Measurements from ENCODE around the gene COL26A1. TPM values are rescaled to one million over a fixed set of nuclear protein-coding genes. Genes with fewer than 3 reads are reported as not detected.
"Not testable (repeated sequence)": the region's sequence is repeated elsewhere in the genome, so short reads cannot be mapped to it uniquely, and the experiment has no call there.

COL26A1 gene
- total RNA-seq, 1 donor from 2014 or later = not detected

GRCh38 chr7:101590663-101591435, 228.2 kb downstream of the COL26A1 start:
- intact Hi-C loops (cut with micrococcal nuclease) = no loop called here

GRCh38 chr7:101591504-101591903, 228.8 kb downstream of the COL26A1 start:
- intact Hi-C loops (cut with micrococcal nuclease) = no loop called here

- intact Hi-C loops (cut with micrococcal nuclease) = no loop called here
These were observed 230.9 kb downstream of the COL26A1 start for GRCh38 chr7:101593556-101593955.

GRCh38 chr7:101594790-101595189, 232.1 kb downstream of the COL26A1 start:
- intact Hi-C loops (cut with micrococcal nuclease) = no loop called here

- intact Hi-C loops (cut with micrococcal nuclease) = no loop called here
These were observed 232.6 kb downstream of the COL26A1 start for GRCh38 chr7:101595246-101595645.

GRCh38 chr7:101595766-101596537, 233.3 kb downstream of the COL26A1 start:
- intact Hi-C loops (cut with micrococcal nuclease) = no loop called here

GRCh38 chr7:101596898-101597297, 234.2 kb downstream of the COL26A1 start:
- intact Hi-C loops (cut with micrococcal nuclease) = no loop called here

GRCh38 chr7:101597941-101598340, 235.3 kb downstream of the COL26A1 start:
- intact Hi-C loops (cut with micrococcal nuclease) = no loop called here

- intact Hi-C loops (cut with micrococcal nuclease) = no loop called here
These were observed 235.8 kb downstream of the COL26A1 start for GRCh38 chr7:101598422-101598985.

GRCh38 chr7:101598986-101599771, 236.5 kb downstream of the COL26A1 start:
- intact Hi-C loops (cut with micrococcal nuclease) = no loop called here

- intact Hi-C loops (cut with micrococcal nuclease) = no loop called here
These were observed 237.1 kb downstream of the COL26A1 start for GRCh38 chr7:101599787-101600186.

- intact Hi-C loops (cut with micrococcal nuclease) = loop anchor here (1.0 to 2.0 kb wide), 3 partner anchors 213 to 670 kb away; no protein-coding TSS in a partner anchor
These were observed 239.4 kb downstream of the COL26A1 start for GRCh38 chr7:101602082-101602481.

- intact Hi-C loops (cut with micrococcal nuclease) = loop anchor here (1.0 to 2.0 kb wide), 3 partner anchors 212 to 670 kb away; no protein-coding TSS in a partner anchor
These were observed 240.0 kb downstream of the COL26A1 start for GRCh38 chr7:101602484-101603241.

GRCh38 chr7:101604331-101604933, 241.8 kb downstream of the COL26A1 start:
- intact Hi-C loops (cut with micrococcal nuclease) = no loop called here

GRCh38 chr7:101604934-101605332, 242.3 kb downstream of the COL26A1 start:
- intact Hi-C loops (cut with micrococcal nuclease) = not testable (repeated sequence)

GRCh38 chr7:101605611-101606497, 243.2 kb downstream of the COL26A1 start:
- intact Hi-C loops (cut with micrococcal nuclease) = no loop called here

- intact Hi-C loops (cut with micrococcal nuclease) = no loop called here
These were observed 243.8 kb downstream of the COL26A1 start for GRCh38 chr7:101606498-101606923.
